Ishikawa (cell line): ENCODE data around the gene PYDC1.

Experiments
- EP300 ChIP-seq: IDR thresholded peaks from 2 replicates; pipeline ENCODE4 v1.6.1; 2012; ENCODE audit warnings: borderline replicate concordance
- MAX ChIP-seq: IDR thresholded peaks from 2 replicates; pipeline ENCODE4 v1.6.1; 2012
- NFIC ChIP-seq: IDR thresholded peaks from 2 replicates; pipeline ENCODE4 v1.6.1; 2012
- RAD21 ChIP-seq: IDR thresholded peaks from 2 replicates; pipeline ENCODE4 v1.6.1; 2012; ENCODE audit warnings: low read depth
- REST ChIP-seq: IDR thresholded peaks from 2 replicates; pipeline ENCODE4 v1.6.1; 2012; ENCODE audit warnings: low read depth, mild to moderate bottlenecking
- YY1 ChIP-seq: IDR thresholded peaks from 2 replicates; pipeline ENCODE4 v1.6.1; 2012; ENCODE audit warnings: low read depth
- TF ChIP-seq, protein P1 (sequence below): IDR thresholded peaks from 2 replicates; pipeline ENCODE4 v1.6.1; 2012

GRCh38 chr16:31238041-31238440, 21.1 kb upstream of the PYDC1 start:
- TF ChIP-seq EP300 (no peak), MAX (no peak), REST (no peak), YY1 (no peak), RAD21 (no peak), NFIC (no peak)
- TF ChIP-seq, protein P1, sequence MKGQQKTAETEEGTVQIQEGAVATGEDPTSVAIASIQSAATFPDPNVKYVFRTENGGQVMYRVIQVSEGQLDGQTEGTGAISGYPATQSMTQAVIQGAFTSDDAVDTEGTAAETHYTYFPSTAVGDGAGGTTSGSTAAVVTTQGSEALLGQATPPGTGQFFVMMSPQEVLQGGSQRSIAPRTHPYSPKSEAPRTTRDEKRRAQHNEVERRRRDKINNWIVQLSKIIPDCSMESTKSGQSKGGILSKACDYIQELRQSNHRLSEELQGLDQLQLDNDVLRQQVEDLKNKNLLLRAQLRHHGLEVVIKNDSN: no peak
